Esophagus squamous epithelium (tissue), 4 donors: ENCODE results near the gene KIF7.

Source experiments
- POLR2A ChIP-seq, 4 donors: fragments of 450-650 bp; IDR thresholded peaks; one replicate each; pipeline ENCODE4 v1.6.1; 2017; ENCODE audit warnings: antibody characterized with exemption in 4 of 4, mild to moderate bottlenecking in 4 of 4, moderate library complexity in 3 of 4
- TF ChIP-seq, protein P1 (sequence below), 6 experiments: fragments of 450-650 bp in 4 of 6; fragments of 200-600 bp in 2 of 6; sonication (generic) in 2 of 6; IDR thresholded peaks; one replicate each; pipeline ENCODE4 v1.5.1; 2016 to 2019; ENCODE audit warnings: antibody characterized with exemption in 6 of 6, mild to moderate bottlenecking in 4 of 6, moderate library complexity in 4 of 6

DNA sequence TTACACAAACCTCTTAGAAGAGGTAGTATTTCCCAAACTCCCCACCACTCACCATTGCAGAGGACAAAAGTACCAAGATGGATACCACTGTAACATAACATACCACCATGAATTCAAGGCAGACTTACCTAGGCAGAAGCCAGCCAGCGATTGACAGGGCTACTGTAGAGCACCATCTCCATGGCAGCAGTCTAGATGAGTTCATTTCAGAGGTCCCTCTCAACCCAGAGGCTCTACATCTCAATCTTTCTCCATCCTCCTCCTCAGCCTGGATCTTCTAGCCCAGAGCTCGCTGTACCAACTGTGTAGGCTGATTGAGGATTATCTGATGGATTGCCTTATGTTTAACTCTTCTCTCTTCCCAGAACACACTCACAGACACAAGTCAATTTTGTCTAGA is 25.9 kb upstream of the KIF7 start:
- no peak for TF ChIP-seq POLR2A (IDR thresholded peaks at IDR 0.05)
- TF ChIP-seq, protein P1, sequence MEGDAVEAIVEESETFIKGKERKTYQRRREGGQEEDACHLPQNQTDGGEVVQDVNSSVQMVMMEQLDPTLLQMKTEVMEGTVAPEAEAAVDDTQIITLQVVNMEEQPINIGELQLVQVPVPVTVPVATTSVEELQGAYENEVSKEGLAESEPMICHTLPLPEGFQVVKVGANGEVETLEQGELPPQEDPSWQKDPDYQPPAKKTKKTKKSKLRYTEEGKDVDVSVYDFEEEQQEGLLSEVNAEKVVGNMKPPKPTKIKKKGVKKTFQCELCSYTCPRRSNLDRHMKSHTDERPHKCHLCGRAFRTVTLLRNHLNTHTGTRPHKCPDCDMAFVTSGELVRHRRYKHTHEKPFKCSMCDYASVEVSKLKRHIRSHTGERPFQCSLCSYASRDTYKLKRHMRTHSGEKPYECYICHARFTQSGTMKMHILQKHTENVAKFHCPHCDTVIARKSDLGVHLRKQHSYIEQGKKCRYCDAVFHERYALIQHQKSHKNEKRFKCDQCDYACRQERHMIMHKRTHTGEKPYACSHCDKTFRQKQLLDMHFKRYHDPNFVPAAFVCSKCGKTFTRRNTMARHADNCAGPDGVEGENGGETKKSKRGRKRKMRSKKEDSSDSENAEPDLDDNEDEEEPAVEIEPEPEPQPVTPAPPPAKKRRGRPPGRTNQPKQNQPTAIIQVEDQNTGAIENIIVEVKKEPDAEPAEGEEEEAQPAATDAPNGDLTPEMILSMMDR (IDR thresholded peaks at IDR 0.05) = no peak
